HS-27A (cell line): Measurements from ENCODE around the gene SLCO1A2.

Experiments
- DNase-seq: peaks from one replicate; pipeline ENCODE4 v3.0.0-alpha.2; 2012; ENCODE audit warnings: low read depth, missing footprints

The SLCO1A2 gene

GRCh38 chr12:21330682-21331253, 3.9 kb downstream of the SLCO1A2 start:
- DNase-seq: peak; percentile 8

GRCh38 chr12:21328578-21328977, 6.1 kb downstream of the SLCO1A2 start:
- DNase-seq: no peak

GRCh38 chr12:21324551-21324950, 10.2 kb downstream of the SLCO1A2 start:
- no peak for DNase-seq

GRCh38 chr12:21323736-21324135, 11.0 kb downstream of the SLCO1A2 start:
- no peak for DNase-seq

- DNase-seq: no peak
These were observed 25.9 kb downstream of the SLCO1A2 start for GRCh38 chr12:21308785-21309184.

GRCh38 chr12:21305661-21306060, 29.1 kb downstream of the SLCO1A2 start:
- peak; percentile 35 for DNase-seq

GRCh38 chr12:21300632-21301031, 34.1 kb downstream of the SLCO1A2 start:
- no peak for DNase-seq

GRCh38 chr12:21296751-21297406, 37.8 kb downstream of the SLCO1A2 start:
- DNase-seq: no peak

- DNase-seq: no peak
These were observed 38.4 kb downstream of the SLCO1A2 start for GRCh38 chr12:21296348-21296747.

GRCh38 chr12:21294176-21294575, 40.5 kb downstream of the SLCO1A2 start:
- no peak for DNase-seq

GRCh38 chr12:21292111-21292510, 42.6 kb downstream of the SLCO1A2 start:
- DNase-seq: no peak

- DNase-seq: no peak
These were observed 45.0 kb downstream of the SLCO1A2 start for GRCh38 chr12:21289698-21290097.

GRCh38 chr12:21276826-21277225, 57.9 kb downstream of the SLCO1A2 start:
- DNase-seq: peak; percentile 39

GRCh38 chr12:21265932-21266331, 68.8 kb downstream of the SLCO1A2 start:
- DNase-seq: no peak

GRCh38 chr12:21264232-21264631, 70.5 kb downstream of the SLCO1A2 start:
- no peak for DNase-seq

GRCh38 chr12:21257172-21257571, 77.5 kb downstream of the SLCO1A2 start:
- no peak for DNase-seq

- no peak for DNase-seq
These were observed 82.6 kb downstream of the SLCO1A2 start for GRCh38 chr12:21252070-21252469.

GRCh38 chr12:21248679-21249078, 86.0 kb downstream of the SLCO1A2 start:
- no peak for DNase-seq

GRCh38 chr12:21239866-21240265, 94.9 kb downstream of the SLCO1A2 start:
- DNase-seq: no peak

GRCh38 chr12:21234395-21234794, 100.3 kb downstream of the SLCO1A2 start:
- no peak for DNase-seq

- no peak for DNase-seq
These were observed 110.8 kb downstream of the SLCO1A2 start for GRCh38 chr12:21223930-21224329.

GRCh38 chr12:21221778-21222177, 112.9 kb downstream of the SLCO1A2 start:
- DNase-seq: no peak

GRCh38 chr12:21221072-21221471, 113.6 kb downstream of the SLCO1A2 start:
- no peak for DNase-seq

- DNase-seq: no peak
These were observed 114.5 kb downstream of the SLCO1A2 start for GRCh38 chr12:21220266-21220665.
